OCI-LY7 (cell line): ENCODE measurements around the gene SLC35F1. TPM values are rescaled to one million over a fixed set of nuclear protein-coding genes. Genes with fewer than 3 reads are reported as not detected.

Source experiments
- BruUV-seq: library from RNA; stranded (reverse); fragments of 400-500 nt; replicated peaks from 2 replicates; lab custom pipeline; 2021; lab: Mats Ljungman, UMichigan
- CTCF ChIA-PET: fragments of 300-600 bp; sonication (Branson Sonifier 250); formaldehyde crosslinking; loops from one replicate; lab custom pipeline; 2022; ENCODE audit warnings: antibody characterized with exemption; ENCODE audit not compliant: unreplicated experiment; lab: Charles Lee
- POLR2A ChIA-PET: fragments of 300-600 bp; sonication (Branson Sonifier 250); formaldehyde crosslinking; loops from one replicate; lab custom pipeline; 2022; ENCODE audit warnings: antibody characterized with exemption; lab: Charles Lee
- DNase-seq: peaks from one replicate; pipeline ENCODE4 v3.0.0-alpha.2; 2015; ENCODE audit warnings: low spot score
- H2AFZ ChIP-seq: fragments of 200-600 bp; sonication (generic), shearing (Covaris generic); 2 replicates; pipeline ENCODE4 v1.6.1; 2014; ENCODE audit warnings: mild to moderate bottlenecking, antibody characterized with exemption, low read length, moderate library complexity
- H3K27ac ChIP-seq: fragments of 200-600 bp; sonication (generic); 2 replicates; pipeline ENCODE4 v1.5.1; 2014; ENCODE audit warnings: mixed run types, low read depth, mild to moderate bottlenecking, moderate library complexity, low read length, inconsistent platforms; ENCODE audit not compliant: poor library complexity, severe bottlenecking
- H3K36me3 ChIP-seq: fragments of 200-600 bp; sonication (generic); 2 replicates; pipeline ENCODE4 v1.6.1; 2014; ENCODE audit warnings: mild to moderate bottlenecking, antibody characterized with exemption, low read length, moderate library complexity, mixed read lengths; ENCODE audit not compliant: insufficient read depth
- H3K4me1 ChIP-seq: fragments of 200-600 bp; sonication (generic); 2 replicates; pipeline ENCODE4 v1.5.1; 2014; ENCODE audit warnings: mild to moderate bottlenecking, low read length; ENCODE audit not compliant: insufficient read depth, poor library complexity, severe bottlenecking
- H3K4me2 ChIP-seq: fragments of 200-600 bp; sonication (generic); 2 replicates; pipeline ENCODE4 v1.6.1; 2014; ENCODE audit warnings: mild to moderate bottlenecking, low read length
- H3K4me3 ChIP-seq: fragments of 200-600 bp; sonication (generic); 2 replicates; pipeline ENCODE4 v1.5.1; 2014; ENCODE audit warnings: mild to moderate bottlenecking, low read depth, low read length; ENCODE audit not compliant: poor library complexity, severe bottlenecking
- H3K79me2 ChIP-seq: fragments of 200-600 bp; sonication (generic); 2 replicates; pipeline ENCODE4 v1.6.1; 2016; ENCODE audit warnings: low read depth, mild to moderate bottlenecking, low read length, moderate library complexity, mixed read lengths; ENCODE audit not compliant: insufficient read depth
- H3K9me2 ChIP-seq: fragments of 200-600 bp; sonication (generic); 2 replicates; pipeline ENCODE4 v1.6.1; 2016; ENCODE audit warnings: mild to moderate bottlenecking, low read length, mixed read lengths; ENCODE audit not compliant: insufficient read depth
- H3K9me3 ChIP-seq: fragments of 200-600 bp; sonication (generic); 2 replicates; pipeline ENCODE4 v1.6.1; 2014; ENCODE audit warnings: mild to moderate bottlenecking, mixed run types, low read length, mixed read lengths
- H4K20me1 ChIP-seq: fragments of 200-600 bp; sonication (generic); 2 replicates; pipeline ENCODE4 v1.6.1; 2014; ENCODE audit warnings: mild to moderate bottlenecking, antibody characterized with exemption, low read length, moderate library complexity, mixed read lengths; ENCODE audit not compliant: insufficient read depth
- CTCF ChIP-seq: fragments of 200-600 bp; sonication (generic); conservative IDR thresholded peaks from 2 replicates; pipeline ENCODE4 v1.5.1; 2014; ENCODE audit warnings: mild to moderate bottlenecking, antibody characterized with exemption, low read length, moderate library complexity, mixed read lengths
- EZH2phosphoT487 ChIP-seq: fragments of 200-600 bp; sonication (generic); IDR thresholded peaks from 2 replicates; pipeline ENCODE4 v1.6.1; 2018; ENCODE audit warnings: low read depth, borderline replicate concordance, mild to moderate bottlenecking, mixed run types, antibody characterized with exemption, low read length, moderate library complexity, mixed read lengths
- intact Hi-C: fragments of 100-400 bp; cut with micrococcal nuclease; formaldehyde crosslinking; loops from one replicate; pipeline ENCODE4 v1.10.0; 2022; ENCODE audit not compliant: unreplicated experiment
- total RNA-seq, 2 experiments: library from RNA; depleted of rRNA in 1 of 2; stranded (reverse); fragments of >200 nt in 1 of 2; shearing (Covaris generic) in 1 of 2; gene quantifications; 2 replicates each; pipeline ENCODE4 v1.2.3, GENCODE V29; 2014 to 2022

Gene SLC35F1
- total RNA-seq, 2 experiments from 2014 or later: 0.03 TPM; not detected in 1

GRCh38 chr6:118044275-118044674 lies 137.2 kb downstream of the SLC35F1 start:
- Histone ChIP-seq H4K20me1 (no peaks in the 10 kb centered on the region), H3K27ac (no peak overlapping the region), H3K4me2 (no peak overlapping the region), H2AFZ (no peak overlapping the region), H3K4me3 (no peak overlapping the region), H3K36me3 (no peaks in the 10 kb centered on the region), H3K9me3 (no peaks in the 10 kb centered on the region), H3K79me2 (no peaks in the 10 kb centered on the region), H3K9me2 (no peaks in the 10 kb centered on the region), H3K4me1 (no peaks in the 10 kb centered on the region)
- no TSS peak for BruUV-seq
- intact Hi-C loops: no loop called here
- no peak for DNase-seq
- POLR2A ChIA-PET: no interaction called here
- CTCF ChIA-PET: no interaction called here
- TF ChIP-seq EZH2phosphoT487 (no peak), CTCF (no peak)

- Histone ChIP-seq H3K4me3 (no peak overlapping the region), H3K79me2 (no peaks in the 10 kb centered on the region), H2AFZ (no peak overlapping the region), H3K36me3 (no peaks in the 10 kb centered on the region), H3K4me1 (no peaks in the 10 kb centered on the region), H3K9me2 (no peaks in the 10 kb centered on the region), H3K27ac (no peak overlapping the region), H3K9me3 (no peaks in the 10 kb centered on the region), H4K20me1 (no peaks in the 10 kb centered on the region), H3K4me2 (no peak overlapping the region)
- ChIA-PET CTCF (no interaction called here), POLR2A (no interaction called here)
- intact Hi-C loops: no loop called here
- DNase-seq: no peak
- no peak for TF ChIP-seq CTCF
- no peak for TF ChIP-seq EZH2phosphoT487
- BruUV-seq: no TSS peak
These were observed 147.0 kb downstream of the SLC35F1 start for GRCh38 chr6:118054082-118054481.

DNA sequence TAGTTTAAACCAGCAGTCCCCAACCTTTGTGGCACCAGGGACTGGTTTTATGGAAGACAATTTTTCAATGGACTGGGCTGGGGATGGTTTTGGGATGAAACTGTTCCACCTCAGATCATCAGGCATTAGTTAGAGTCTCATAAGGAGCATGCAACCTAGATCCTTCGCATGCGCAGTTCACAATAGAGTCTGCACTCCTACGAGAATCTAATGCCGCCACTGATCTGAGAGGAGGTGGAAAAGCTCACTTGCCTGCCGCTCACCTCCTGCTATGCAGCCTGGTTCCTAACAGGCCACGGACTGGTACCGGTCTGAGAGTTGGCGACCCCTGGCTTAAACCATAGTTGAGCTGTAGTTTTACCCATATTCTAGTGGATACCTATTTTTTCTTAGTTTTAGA lies 154.6 kb downstream of the SLC35F1 start:
- H3K4me3 ChIP-seq: no peak overlapping the region
- POLR2A ChIA-PET: interaction anchor here (1.0 kb wide), 1 partner anchor 61 kb away, joined by 4 read pairs; no protein-coding TSS in a partner anchor
- H3K4me1 ChIP-seq: no peaks in the 10 kb centered on the region
- no peaks in the 10 kb centered on the region for H3K9me2 ChIP-seq
- H3K4me2 ChIP-seq: no peak overlapping the region
- no peak for DNase-seq
- no peaks in the 10 kb centered on the region for H3K36me3 ChIP-seq
- H4K20me1 ChIP-seq: no peaks in the 10 kb centered on the region
- no peak for TF ChIP-seq EZH2phosphoT487
- TF ChIP-seq CTCF: no peak
- H3K27ac ChIP-seq: no peak overlapping the region
- no TSS peak for BruUV-seq
- intact Hi-C loops: no loop called here
- no peaks in the 10 kb centered on the region for H3K9me3 ChIP-seq
- no peak overlapping the region for H2AFZ ChIP-seq
- CTCF ChIA-PET: no interaction called here
- H3K79me2 ChIP-seq: no peaks in the 10 kb centered on the region
